RWPE2 (cell line): ENCODE data around the gene TMCC1.

Experiments
- ATAC-seq: fragments of 200-7000 bp; cut with Tn5 transposase; 3 replicates; pipeline ENCODE4 v1.9.1; 2021; ENCODE audit warnings: low read depth
- DNase-seq: peaks from one replicate; pipeline ENCODE4 v3.0.0-alpha.2; 2020; ENCODE audit warnings: low spot score
- H3K27ac ChIP-seq: fragments of 450-650 bp; 2 replicates; pipeline ENCODE4 v1.5.1; 2017; ENCODE audit warnings: mild to moderate bottlenecking; ENCODE audit not compliant: poor library complexity, severe bottlenecking
- H3K27me3 ChIP-seq: fragments of 250-450 bp; sonication (Bioruptor Pico); 2 replicates; pipeline ENCODE4 v1.5.1; 2021; ENCODE audit warnings: mild to moderate bottlenecking, moderate library complexity; ENCODE audit not compliant: insufficient read depth, poor library complexity, severe bottlenecking
- H3K36me3 ChIP-seq: fragments of 250-450 bp; sonication (Bioruptor Pico); 2 replicates; pipeline ENCODE4 v1.5.1; 2020; ENCODE audit warnings: low read depth, mild to moderate bottlenecking, moderate library complexity
- H3K4me1 ChIP-seq: fragments of 250-450 bp; sonication (Bioruptor Pico); 2 replicates; pipeline ENCODE4 v1.5.1; 2021; ENCODE audit warnings: mild to moderate bottlenecking, moderate library complexity; ENCODE audit not compliant: insufficient read depth, poor library complexity, severe bottlenecking
- H3K4me3 ChIP-seq: fragments of 250-450 bp; sonication (Bioruptor Pico); 2 replicates; pipeline ENCODE4 v1.5.1; 2021; ENCODE audit warnings: mild to moderate bottlenecking, moderate library complexity; ENCODE audit not compliant: severe bottlenecking
- H3K9me3 ChIP-seq: fragments of 250-450 bp; sonication (Bioruptor Pico); 2 replicates; pipeline ENCODE4 v1.5.1; 2021; ENCODE audit warnings: mild to moderate bottlenecking, moderate library complexity; ENCODE audit not compliant: severe bottlenecking
- TF ChIP-seq, protein P1 (sequence below): fragments of 450-650 bp; IDR thresholded peaks from one replicate; pipeline ENCODE4 v1.5.1; 2017; ENCODE audit warnings: mild to moderate bottlenecking, moderate library complexity; ENCODE audit not compliant: poor library complexity, severe bottlenecking

TMCC1 gene

DNA sequence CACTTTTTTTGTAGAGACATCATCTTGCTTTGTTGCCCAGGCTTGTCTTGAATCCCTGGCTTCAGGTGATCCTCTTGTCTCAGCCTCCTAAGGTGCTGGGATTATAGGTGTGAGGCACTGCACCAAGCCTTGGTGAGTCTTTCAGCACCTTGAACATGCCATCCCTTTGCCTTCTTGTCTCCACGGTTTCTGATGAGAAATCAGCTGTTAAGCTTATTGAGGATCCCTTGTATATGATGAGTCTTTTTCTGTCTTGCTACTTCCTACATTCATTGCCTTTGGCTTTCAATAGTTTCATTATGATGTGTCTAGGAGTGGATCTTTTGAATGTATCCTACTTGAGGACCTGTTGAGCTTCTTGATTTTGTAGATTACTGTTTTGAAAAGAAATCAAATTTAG is 35.9 kb upstream of the TMCC1 start:
- Histone ChIP-seq H3K9me3 (no peaks in the 10 kb centered on the region), H3K36me3 (no peaks in the 10 kb centered on the region), H3K27ac (no peak overlapping the region), H3K27me3 (no peaks in the 10 kb centered on the region), H3K4me1 (no peaks in the 10 kb centered on the region), H3K4me3 (no peak overlapping the region)
- DNase-seq (no peak), ATAC-seq (no peak)
- TF ChIP-seq, protein P1, sequence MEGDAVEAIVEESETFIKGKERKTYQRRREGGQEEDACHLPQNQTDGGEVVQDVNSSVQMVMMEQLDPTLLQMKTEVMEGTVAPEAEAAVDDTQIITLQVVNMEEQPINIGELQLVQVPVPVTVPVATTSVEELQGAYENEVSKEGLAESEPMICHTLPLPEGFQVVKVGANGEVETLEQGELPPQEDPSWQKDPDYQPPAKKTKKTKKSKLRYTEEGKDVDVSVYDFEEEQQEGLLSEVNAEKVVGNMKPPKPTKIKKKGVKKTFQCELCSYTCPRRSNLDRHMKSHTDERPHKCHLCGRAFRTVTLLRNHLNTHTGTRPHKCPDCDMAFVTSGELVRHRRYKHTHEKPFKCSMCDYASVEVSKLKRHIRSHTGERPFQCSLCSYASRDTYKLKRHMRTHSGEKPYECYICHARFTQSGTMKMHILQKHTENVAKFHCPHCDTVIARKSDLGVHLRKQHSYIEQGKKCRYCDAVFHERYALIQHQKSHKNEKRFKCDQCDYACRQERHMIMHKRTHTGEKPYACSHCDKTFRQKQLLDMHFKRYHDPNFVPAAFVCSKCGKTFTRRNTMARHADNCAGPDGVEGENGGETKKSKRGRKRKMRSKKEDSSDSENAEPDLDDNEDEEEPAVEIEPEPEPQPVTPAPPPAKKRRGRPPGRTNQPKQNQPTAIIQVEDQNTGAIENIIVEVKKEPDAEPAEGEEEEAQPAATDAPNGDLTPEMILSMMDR: no peak

DNA sequence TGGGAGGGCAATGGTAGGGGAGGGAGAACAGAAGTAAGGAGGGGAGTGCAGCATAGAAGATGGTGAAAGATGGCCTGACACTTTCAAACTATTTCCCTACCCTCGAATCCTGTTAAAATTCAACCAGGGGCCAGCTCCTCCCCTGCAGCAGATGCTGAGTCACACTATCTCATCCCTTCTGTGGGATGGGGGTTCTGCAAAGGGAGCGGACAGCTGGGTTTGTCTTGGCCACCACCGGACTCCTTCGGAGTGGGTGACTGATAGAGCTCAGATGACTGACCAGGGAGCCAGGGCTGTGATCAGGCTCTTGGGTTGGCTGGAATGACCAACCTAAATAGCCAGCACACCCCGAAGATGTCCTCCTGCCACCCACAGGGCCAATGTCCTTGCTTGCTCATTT is 33.6 kb upstream of the TMCC1 start:
- TF ChIP-seq, protein P1: no peak
- no peak overlapping the region for H3K27ac ChIP-seq
- no peaks in the 10 kb centered on the region for H3K4me1 ChIP-seq
- ATAC-seq (no peak), DNase-seq (no peak)
- no peak overlapping the region for H3K4me3 ChIP-seq
- no peaks in the 10 kb centered on the region for H3K9me3 ChIP-seq
- no peaks in the 10 kb centered on the region for H3K27me3 ChIP-seq
- H3K36me3 ChIP-seq: no peaks in the 10 kb centered on the region

DNA sequence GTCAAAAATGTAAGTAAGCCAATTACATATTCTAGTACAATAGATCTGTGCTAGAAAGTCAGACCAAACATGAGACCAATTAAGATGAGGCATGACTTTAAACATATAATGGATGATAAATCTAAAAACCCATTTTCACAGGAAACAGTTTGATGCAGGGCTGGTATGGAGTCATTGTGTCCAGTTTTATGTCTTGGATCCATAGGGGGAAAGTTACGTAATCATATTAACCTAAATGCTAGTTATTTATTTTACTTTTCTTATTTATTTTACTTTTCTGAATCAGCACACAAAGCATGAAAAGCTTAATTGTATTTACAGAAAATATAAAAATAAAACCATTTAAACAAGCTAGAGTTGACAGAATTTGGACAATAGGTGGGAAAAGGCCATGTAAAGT is 26.3 kb upstream of the TMCC1 start:
- Histone ChIP-seq H3K4me3 (no peak overlapping the region), H3K9me3 (peaks cover 9% of the 10 kb centered on the region), H3K27me3 (no peaks in the 10 kb centered on the region), H3K36me3 (no peaks in the 10 kb centered on the region), H3K27ac (no peak overlapping the region), H3K4me1 (no peaks in the 10 kb centered on the region)
- DNase-seq (no peak), ATAC-seq (no peak)
- TF ChIP-seq, protein P1: no peak

DNA sequence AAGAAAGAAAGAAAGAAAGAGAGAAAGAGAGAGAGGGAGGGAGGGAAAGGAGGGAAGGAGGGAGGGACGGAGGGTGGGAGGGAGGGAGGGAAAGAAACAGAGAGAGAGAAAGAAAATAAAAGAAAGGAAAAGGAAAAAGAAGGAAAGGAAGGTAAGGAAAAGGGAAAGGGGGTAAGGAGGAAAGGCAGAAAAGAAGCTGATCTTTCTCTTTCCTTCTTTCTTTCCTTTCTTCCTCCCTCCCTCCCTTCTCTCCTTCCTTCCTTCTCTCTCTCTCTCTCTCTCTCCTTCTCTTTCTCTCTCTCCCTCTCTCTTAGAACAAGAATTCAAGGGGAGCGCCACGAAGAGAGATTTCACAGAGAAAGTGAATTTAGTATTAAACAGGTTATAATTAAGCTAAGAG is 25.8 kb upstream of the TMCC1 start:
- TF ChIP-seq, protein P1: no peak
- H3K27ac ChIP-seq: no peak overlapping the region
- DNase-seq (no peak), ATAC-seq (no peak)
- H3K4me3 ChIP-seq: no peak overlapping the region
- no peaks in the 10 kb centered on the region for H3K36me3 ChIP-seq
- no peaks in the 10 kb centered on the region for H3K27me3 ChIP-seq
- H3K4me1 ChIP-seq: no peaks in the 10 kb centered on the region
- H3K9me3 ChIP-seq: peaks cover 9% of the 10 kb centered on the region

DNA sequence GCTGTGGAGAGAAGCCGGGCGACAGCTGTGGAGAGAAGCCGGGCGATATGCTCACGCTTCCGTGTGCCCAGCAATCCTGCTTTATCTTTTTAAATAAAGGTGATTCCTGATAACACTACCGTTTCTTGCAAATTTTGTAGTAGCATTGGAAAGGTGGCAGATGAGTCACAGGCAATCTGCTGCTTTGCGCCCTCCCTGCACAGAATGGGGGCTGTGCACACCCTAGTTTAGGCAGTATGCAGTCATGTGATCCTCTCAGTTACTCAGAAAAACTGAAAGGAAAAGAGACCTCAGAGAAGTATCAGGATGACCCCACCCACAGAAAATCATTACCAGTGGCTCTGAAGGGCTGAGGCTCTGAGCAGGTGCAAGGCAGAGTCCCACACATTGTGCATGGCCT is 24.9 kb upstream of the TMCC1 start:
- TF ChIP-seq, protein P1: no peak
- peaks cover 9% of the 10 kb centered on the region for H3K9me3 ChIP-seq
- ATAC-seq: no peak

More for the DNA sequence above, 24.9 kb upstream of the TMCC1 start:
- DNase-seq: no peak
- H3K27me3 ChIP-seq: no peaks in the 10 kb centered on the region
- no peak overlapping the region for H3K4me3 ChIP-seq
- no peak overlapping the region for H3K27ac ChIP-seq
- no peaks in the 10 kb centered on the region for H3K4me1 ChIP-seq
- H3K36me3 ChIP-seq: no peaks in the 10 kb centered on the region
